ENCODE results near the gene GPR87. TPM values are rescaled to one million over a fixed set of nuclear protein-coding genes. Genes with fewer than 3 reads are reported as not detected.

Gene GPR87
- polyA plus RNA-seq, 3 donors, result 0.15 TPM; not detected in 2

DNA sequence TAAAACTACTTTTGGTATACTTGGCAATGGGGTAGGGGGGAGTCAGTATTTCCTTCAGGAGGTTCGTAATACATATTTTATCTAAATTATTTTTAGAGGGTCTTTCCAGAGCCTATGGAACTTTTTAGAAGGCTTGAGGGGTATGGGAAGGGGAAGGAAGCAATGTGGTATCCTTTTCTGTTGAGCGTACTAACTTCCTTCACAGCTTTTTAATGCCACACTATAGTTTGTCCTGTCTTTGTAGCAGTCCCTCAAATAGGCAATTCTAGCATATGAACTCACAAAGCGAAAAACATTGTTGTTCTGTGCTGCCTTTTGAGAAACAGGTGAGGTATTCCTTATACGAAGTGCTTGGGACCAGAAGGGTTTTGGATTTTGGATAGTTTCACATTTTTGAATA is 35.0 kb upstream of the GPR87 start:
- peak overlapping the region; percentile 30 to 96 (median 88) for H3K27ac Mint-ChIP-seq
- H3K4me2 ChIP-seq (replicated peaks; ENCODE audit: extremely low read depth, low read length, poor library complexity, severe bottlenecking), result peak overlapping the region; percentile 76
- H3K9me3 ChIP-seq (replicated peaks in 1 of 2; ENCODE audit: control insufficient read depth in 1 of 2, insufficient read depth in 1 of 2, low read length in 2 of 2), result no peaks in the 10 kb centered on the region
- TF ChIP-seq, protein P1, sequence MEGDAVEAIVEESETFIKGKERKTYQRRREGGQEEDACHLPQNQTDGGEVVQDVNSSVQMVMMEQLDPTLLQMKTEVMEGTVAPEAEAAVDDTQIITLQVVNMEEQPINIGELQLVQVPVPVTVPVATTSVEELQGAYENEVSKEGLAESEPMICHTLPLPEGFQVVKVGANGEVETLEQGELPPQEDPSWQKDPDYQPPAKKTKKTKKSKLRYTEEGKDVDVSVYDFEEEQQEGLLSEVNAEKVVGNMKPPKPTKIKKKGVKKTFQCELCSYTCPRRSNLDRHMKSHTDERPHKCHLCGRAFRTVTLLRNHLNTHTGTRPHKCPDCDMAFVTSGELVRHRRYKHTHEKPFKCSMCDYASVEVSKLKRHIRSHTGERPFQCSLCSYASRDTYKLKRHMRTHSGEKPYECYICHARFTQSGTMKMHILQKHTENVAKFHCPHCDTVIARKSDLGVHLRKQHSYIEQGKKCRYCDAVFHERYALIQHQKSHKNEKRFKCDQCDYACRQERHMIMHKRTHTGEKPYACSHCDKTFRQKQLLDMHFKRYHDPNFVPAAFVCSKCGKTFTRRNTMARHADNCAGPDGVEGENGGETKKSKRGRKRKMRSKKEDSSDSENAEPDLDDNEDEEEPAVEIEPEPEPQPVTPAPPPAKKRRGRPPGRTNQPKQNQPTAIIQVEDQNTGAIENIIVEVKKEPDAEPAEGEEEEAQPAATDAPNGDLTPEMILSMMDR (IDR thresholded peaks at IDR 0.05), result no peak
- no CpG with 5 or more reads among the region's 4 CpGs for WGBS (ENCODE audit: insufficient coverage)
- H3K27me3 ChIP-seq (ENCODE audit: control insufficient read depth in 2 of 2, insufficient read depth in 2 of 2, low read length in 2 of 2), result no peaks in the 10 kb centered on the region
- H3K36me3 Mint-ChIP-seq, result no peaks in the 10 kb centered on the region
- no peak overlapping the region for H2AFZ ChIP-seq (ENCODE audit: insufficient read depth, low read depth, low read length, poor library complexity, severe bottlenecking)
- H3K9me3 Mint-ChIP-seq, result no peaks in the 10 kb centered on the region
- H3K36me3 ChIP-seq (replicated peaks in 1 of 2; ENCODE audit: control insufficient read depth in 1 of 2, insufficient read depth in 2 of 2, low read length in 2 of 2), result no peaks in the 10 kb centered on the region
- H3K4me3 ChIP-seq (replicated peaks in 1 of 3; ENCODE audit: low read depth in 2 of 3, low read length in 3 of 3), result peak overlapping the region; percentile 8 to 67 (median 29)
- DNase-seq, result peak in 2 of 3 donors; percentile 37 to 44
- no peaks in the 10 kb centered on the region for H3K27me3 Mint-ChIP-seq (ENCODE audit: low read depth in 3 of 3)
- peaks cover 72 to 81% of the 10 kb centered on the region in 2 donors for H3K4me1 ChIP-seq (ENCODE audit: control insufficient read depth in 1 of 2, insufficient read depth in 2 of 2, low read length in 2 of 2)
- peaks cover 64% of the 10 kb centered on the region for H3K4me1 Mint-ChIP-seq
- peak overlapping the region; percentile 58 to 76 for H3K4me3 Mint-ChIP-seq
- H3K79me2 ChIP-seq (ENCODE audit: insufficient read depth, low read length), result peaks cover 4% of the 10 kb centered on the region
- intact Hi-C loops (cut with micrococcal nuclease), result no loop called here
- H3K27ac ChIP-seq (ENCODE audit: low read depth in 1 of 2, low read length in 2 of 2), result peak overlapping the region in 1 of 2 donors; percentile 77
- peak overlapping the region; percentile 0 for H3K9ac ChIP-seq (ENCODE audit: insufficient read depth, low read length, poor library complexity, severe bottlenecking)
- H4K20me1 ChIP-seq (ENCODE audit: insufficient read depth, low read length), result no peaks in the 10 kb centered on the region

DNA sequence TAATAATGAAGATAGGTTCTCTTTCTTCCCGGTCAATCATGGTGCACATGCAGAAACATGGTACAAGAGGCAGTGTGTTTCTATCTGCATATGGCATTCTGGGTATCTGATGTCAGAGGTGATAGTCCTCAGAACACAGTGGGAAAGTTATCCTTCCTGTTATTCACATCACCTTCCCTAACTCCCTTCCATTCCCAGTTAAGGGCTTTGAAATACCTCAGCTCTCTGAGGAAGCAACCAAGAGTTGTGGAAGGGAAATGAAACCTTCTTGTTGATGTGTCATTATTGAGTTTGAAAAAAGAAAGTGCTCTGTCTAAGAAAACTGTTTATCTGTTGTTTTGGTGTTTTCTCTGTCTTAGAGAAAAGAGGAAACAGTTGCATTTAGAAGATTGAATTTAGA is 34.6 kb upstream of the GPR87 start:
- H3K4me1 Mint-ChIP-seq, result peaks cover 65% of the 10 kb centered on the region
- Histone ChIP-seq H3K4me1 (ENCODE audit: control insufficient read depth in 1 of 2, insufficient read depth in 2 of 2, low read length in 2 of 2) (peaks cover 73 to 81% of the 10 kb centered on the region in 2 donors), H2AFZ (ENCODE audit: insufficient read depth, low read depth, low read length, poor library complexity, severe bottlenecking) (no peak overlapping the region), H3K4me2 (replicated peaks; ENCODE audit: extremely low read depth, low read length, poor library complexity, severe bottlenecking) (peak overlapping the region; percentile 76), H3K36me3 (replicated peaks in 1 of 2; ENCODE audit: control insufficient read depth in 1 of 2, insufficient read depth in 2 of 2, low read length in 2 of 2) (no peaks in the 10 kb centered on the region), H3K27ac (ENCODE audit: low read depth in 1 of 2, low read length in 2 of 2) (peak overlapping the region in 1 of 2 donors; percentile 77), H3K9me3 (replicated peaks in 1 of 2; ENCODE audit: control insufficient read depth in 1 of 2, insufficient read depth in 1 of 2, low read length in 2 of 2) (no peaks in the 10 kb centered on the region), H3K79me2 (ENCODE audit: insufficient read depth, low read length) (peaks cover 4% of the 10 kb centered on the region), H3K9ac (ENCODE audit: insufficient read depth, low read length, poor library complexity, severe bottlenecking) (peak overlapping the region; percentile 0), H3K27me3 (ENCODE audit: control insufficient read depth in 2 of 2, insufficient read depth in 2 of 2, low read length in 2 of 2) (no peaks in the 10 kb centered on the region), H4K20me1 (ENCODE audit: insufficient read depth, low read length) (no peaks in the 10 kb centered on the region), H3K4me3 (replicated peaks in 1 of 3; ENCODE audit: low read depth in 2 of 3, low read length in 3 of 3) (peak overlapping the region; percentile 8 to 67 (median 29))
- H3K27me3 Mint-ChIP-seq (ENCODE audit: low read depth in 3 of 3), result no peaks in the 10 kb centered on the region
- TF ChIP-seq, protein P1 (IDR thresholded peaks at IDR 0.05), result no peak
- peak overlapping the region; percentile 30 to 96 (median 88) for H3K27ac Mint-ChIP-seq
- no peaks in the 10 kb centered on the region for H3K9me3 Mint-ChIP-seq
- peak; percentile 40 to 83 (median 76) for DNase-seq
- intact Hi-C loops (cut with micrococcal nuclease), result no loop called here
- H3K4me3 Mint-ChIP-seq, result peak overlapping the region; percentile 58 to 76
- no peaks in the 10 kb centered on the region for H3K36me3 Mint-ChIP-seq
- no CpG with 5 or more reads among the region's 1 CpG for WGBS (ENCODE audit: insufficient coverage)
